ENCODE measurements around the gene CYRIA.

- no peak for TF ChIP-seq EZH2 (IDR thresholded peaks at IDR 0.05; ENCODE audit: low read length, missing control alignments)
- TF ChIP-seq CTCF (conservative IDR thresholded peaks at IDR 0.05 in 1 of 2, IDR thresholded peaks at IDR 0.05 in 1 of 2; ENCODE audit: low read depth in 1 of 2, low read length in 2 of 2), result no peak
Measured at GRCh38 chr2:16626997-16627605, 38.5 kb downstream of the CYRIA start.
